Diencephalon (tissue), 1 donor: ENCODE measurements around the gene DHX16. TPM values are rescaled to one million over a fixed set of nuclear protein-coding genes. Genes with fewer than 3 reads are reported as not detected.

Experiments
- total RNA-seq: library from RNA; depleted of rRNA; stranded (reverse); fragments of >200 nt; gene quantifications from one replicate; pipeline ENCODE4 v1.2.3, GENCODE V29; 2014

DHX16 gene
- 21.7 TPM for total RNA-seq

GRCh38 chr6:30672445-30673253 is at the start of gene DHX16:
Gene DHX16 (minus strand): TSS chr6:30673006. CDS start chr6:30672841, 165 bp downstream.

DNA sequence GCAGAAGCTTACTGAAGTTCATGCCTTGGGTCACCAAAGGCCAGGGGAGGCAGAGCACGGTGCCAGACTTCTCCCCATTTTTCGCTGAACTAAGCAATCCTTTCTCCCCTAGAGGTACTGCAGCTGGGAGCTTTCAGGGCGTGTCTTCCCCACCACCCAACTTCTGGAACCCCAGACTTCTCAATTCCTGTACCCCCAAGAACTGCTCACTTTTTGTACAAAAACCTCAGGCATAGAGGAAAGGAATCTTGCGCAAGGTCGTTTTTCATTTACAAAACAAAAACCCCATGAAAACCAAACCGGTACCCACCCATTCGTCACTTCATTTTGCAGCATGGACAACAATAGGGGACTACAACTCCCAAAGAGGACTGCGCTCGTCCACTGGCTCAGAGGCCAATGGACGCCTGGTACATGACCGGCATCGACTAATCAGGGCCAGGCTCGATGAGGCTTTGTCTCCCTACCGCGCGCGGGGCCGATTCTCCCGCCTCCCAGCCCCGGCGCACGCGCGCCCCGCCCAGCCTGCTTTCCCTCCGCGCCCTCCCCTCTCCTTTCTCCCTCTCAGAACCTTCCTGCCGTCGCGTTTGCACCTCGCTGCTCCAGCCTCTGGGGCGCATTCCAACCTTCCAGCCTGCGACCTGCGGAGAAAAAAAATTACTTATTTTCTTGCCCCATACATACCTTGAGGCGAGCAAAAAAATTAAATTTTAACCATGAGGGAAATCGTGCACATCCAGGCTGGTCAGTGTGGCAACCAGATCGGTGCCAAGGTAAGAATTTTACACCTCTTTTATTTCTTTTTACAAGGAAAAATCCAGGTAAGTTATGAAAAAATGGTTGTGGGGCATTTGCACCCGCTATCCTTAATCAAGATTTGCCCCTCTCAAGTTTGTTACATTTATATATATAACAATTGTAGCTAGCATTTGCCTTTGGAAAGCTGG is 47.3 kb upstream of the DHX16 start, which contains the start of gene TUBB:
TSS of gene TUBB (plus strand) at position 562 of the 947 bp plus-strand sequence. CDS start at position 717, 155 bp downstream.

DNA sequence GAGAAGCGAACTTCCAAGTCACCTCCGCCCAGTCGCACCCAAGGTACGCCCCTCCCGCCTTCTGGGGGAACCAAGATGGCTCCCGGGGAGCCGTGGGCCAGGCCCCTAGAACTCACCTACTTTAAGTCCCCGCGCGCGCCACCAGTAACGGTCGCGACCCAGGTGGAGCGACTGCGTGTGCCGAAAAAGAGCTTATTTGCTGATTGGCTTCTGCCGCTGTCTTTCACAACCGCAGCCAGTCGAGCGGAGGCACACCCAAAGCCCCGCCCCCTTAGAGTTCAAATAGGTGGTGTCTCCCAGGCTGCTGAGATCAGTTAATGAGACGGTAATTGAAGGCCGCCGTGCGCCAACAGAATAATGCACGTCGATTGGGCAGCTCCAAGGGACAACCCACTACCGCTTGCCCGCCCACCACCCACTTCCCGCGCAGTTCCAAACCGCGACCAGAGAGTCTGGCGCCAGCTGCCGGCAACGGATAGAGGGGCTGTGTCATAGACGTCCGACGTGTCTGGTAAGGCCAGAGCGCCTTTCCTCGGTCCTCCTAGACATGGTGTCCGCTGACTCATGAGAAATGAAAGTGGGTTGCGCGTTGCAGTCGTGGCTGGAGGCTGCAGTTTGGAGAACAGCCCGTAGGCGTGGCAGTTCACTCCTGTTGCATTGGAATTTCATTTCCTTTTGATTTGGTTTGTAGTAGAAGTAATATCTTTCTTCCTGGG is 44.5 kb upstream of the DHX16 start, which contains the start of gene MDC1:
TSS of gene MDC1 (minus strand) at position 153 of the 716 bp plus-strand sequence. CDS start 2,106 bp downstream, outside the sequence.

DNA sequence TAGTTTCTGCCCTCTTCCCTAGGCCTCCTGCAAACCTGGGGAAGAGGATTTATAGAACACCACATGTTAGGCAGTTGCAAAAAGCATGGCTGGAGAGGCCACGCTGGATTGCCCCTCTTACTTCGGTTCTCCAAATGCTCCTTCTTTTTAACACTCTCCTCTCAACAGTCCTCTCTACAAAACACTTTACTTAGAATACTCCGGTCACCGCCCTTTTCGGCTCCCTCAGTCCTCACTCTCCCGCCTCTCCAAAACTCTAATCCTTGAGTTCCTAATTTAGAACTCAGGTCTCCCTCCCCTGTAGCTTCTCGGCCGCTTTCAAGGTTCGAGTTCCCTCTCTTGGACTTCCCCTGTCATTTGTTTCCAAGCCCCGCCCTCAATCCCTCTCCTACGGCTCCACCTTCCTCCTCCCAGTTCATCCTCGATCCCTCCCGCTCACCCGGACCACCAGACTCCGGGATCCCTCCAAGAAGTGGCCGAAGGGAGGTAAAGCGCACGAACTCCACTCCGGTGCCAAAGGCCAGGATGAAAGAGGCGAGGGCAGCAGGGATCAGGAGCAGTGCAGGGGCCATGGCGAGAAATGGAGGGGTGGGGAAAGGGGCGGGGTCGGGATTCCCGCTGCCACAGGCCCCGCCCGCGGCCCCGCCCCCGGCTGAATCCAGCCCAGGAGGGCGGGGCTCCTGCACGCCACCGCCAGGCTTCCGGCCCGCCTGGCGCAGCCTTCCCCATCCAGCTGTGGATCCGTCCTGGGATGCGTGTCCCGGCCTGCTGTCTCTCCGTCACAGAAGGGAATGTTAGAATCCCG is 17.8 kb upstream of the DHX16 start, which contains the start of gene NRM:
TSS of gene NRM (minus strand) at position 582 of the 805 bp plus-strand sequence. CDS start at position 572, 10 bp downstream.

DNA sequence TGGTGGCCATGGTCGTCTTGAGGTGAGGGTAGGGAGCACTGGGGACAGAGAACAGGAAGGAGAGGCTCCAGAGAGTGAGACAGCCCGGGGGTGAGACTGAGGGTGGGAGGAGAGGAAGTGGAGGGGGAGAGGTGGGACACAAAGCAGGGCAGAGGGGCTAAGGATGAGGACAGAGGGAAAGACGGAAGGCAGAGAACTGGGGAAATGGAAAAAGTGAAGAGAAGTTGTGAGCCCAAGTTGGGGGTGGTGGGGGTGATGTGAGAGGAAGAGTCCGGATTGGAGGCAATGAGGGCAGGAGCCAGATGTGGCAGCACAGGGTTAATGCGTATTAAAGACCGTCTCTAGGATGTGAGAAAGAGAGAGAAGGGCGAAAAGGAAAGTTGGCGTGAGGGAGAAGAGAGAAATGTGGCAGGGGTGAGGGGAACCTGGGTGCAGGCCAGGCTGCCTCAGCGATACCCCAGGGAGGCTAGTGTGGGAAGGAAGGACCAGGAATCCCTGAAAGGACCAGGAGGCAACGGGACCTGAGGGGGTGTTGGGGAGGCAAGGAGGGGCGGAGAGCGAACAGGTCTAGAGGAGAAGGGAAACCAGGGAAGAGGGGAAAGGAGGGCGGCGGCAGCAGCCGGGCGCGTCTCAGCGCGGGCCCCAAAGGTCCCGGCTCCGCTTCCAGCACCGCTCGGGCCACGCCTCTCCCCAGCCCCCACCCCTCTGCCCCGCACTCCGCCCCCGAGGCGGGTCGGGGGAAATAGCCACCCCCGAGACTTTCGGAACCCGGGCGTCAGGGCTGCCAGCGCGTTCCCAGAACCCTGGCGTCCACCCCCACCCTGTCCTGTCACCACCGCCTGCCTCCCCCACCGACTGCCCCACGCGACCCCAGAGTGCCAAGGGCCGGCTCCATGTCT is 13.5 kb upstream of the DHX16 start, which contains the start of gene PPP1R18:
TSS of gene PPP1R18 (minus strand) at position 637 of the 899 bp plus-strand sequence. CDS start at position 10, 627 bp downstream.

GRCh38 chr6:30646450-30647241 is 26.2 kb downstream of the DHX16 start, which contains the start of gene C6orf136:
Gene C6orf136 (plus strand): TSS chr6:30647133. CDS start chr6:30647232, 99 bp downstream.

GRCh38 chr6:30626484-30627366 is 46.1 kb downstream of the DHX16 start, which contains the start of gene ATAT1:
Gene ATAT1 (plus strand): TSS chr6:30626874.

GRCh38 chr6:30617565-30618269 is 55.1 kb downstream of the DHX16 start, which contains the start of gene MRPS18B:
Gene MRPS18B (plus strand): TSS chr6:30617840. CDS start chr6:30617866, 26 bp downstream.

DNA sequence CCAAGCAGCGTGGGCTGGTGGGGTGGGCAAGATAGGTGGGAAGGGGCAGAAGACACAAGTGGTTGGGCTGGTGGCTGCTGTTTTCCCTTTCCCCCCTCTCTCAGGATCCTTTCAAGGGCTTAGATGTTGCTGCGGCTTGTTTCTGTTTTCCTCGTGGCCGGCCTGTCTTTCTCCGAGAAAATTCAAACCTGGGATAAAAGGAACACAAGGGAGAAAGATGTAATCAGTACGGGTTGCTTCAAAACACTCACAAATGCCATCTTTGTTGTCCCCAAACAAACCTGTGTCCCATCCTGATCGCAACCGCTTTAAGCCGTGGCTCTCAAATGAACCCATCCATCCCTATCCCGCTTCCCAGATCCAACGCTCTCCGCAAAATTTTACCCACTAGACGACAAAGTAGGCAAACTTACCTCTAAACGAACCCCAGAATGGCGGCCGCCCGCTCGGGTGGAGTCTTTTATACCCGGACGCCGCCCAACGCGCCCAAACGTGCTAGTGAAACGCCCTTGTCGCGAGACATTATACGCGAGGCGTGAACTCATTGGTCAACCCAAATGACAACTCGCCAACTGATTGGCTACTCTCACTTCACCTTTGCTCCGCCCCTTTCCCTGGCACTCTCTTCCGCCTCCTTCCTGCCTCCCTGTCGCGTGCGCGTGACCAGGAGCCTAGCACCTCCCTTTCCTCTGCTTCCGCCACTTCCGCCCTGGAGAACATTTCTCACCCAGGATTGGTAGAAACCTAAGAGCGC is 55.8 kb downstream of the DHX16 start, which contains the start of gene PPP1R10:
TSS of gene PPP1R10 (minus strand) at position 433 of the 754 bp plus-strand sequence. CDS start 7,299 bp downstream, outside the sequence.

Other genes starting within 250 kb of the DHX16 start
- 44.1 TPM for gene HLA-E, start 183.5 kb downstream of the DHX16 start, total RNA-seq
- gene GNL1, start 116.5 kb downstream of the DHX16 start, total RNA-seq = 49.4 TPM
- gene PRR3, start 115.7 kb downstream of the DHX16 start, total RNA-seq = 13.4 TPM
- gene ABCF1, start 101.6 kb downstream of the DHX16 start, total RNA-seq = 36.0 TPM
- 32.1 TPM for gene PPP1R10, start 55.8 kb downstream of the DHX16 start, total RNA-seq
- 84.4 TPM for gene MRPS18B, start 55.2 kb downstream of the DHX16 start, total RNA-seq
- 55.1 TPM for gene ATAT1, start 46.1 kb downstream of the DHX16 start, total RNA-seq
- gene C6orf136, start 25.9 kb downstream of the DHX16 start, total RNA-seq = 12.0 TPM
- gene PPP1R18, start 13.6 kb upstream of the DHX16 start, total RNA-seq = 26.8 TPM
- 2.1 TPM for gene NRM, start 18.0 kb upstream of the DHX16 start, total RNA-seq
- 6.5 TPM for gene MDC1, start 44.3 kb upstream of the DHX16 start, total RNA-seq
- gene TUBB, start 47.3 kb upstream of the DHX16 start, total RNA-seq = 1,178 TPM
- 62.5 TPM for gene FLOT1, start 69.7 kb upstream of the DHX16 start, total RNA-seq
- 3.5 TPM for gene IER3, start 71.5 kb upstream of the DHX16 start, total RNA-seq
- gene DDR1, start 211.5 kb upstream of the DHX16 start, total RNA-seq = 164 TPM
- 26.5 TPM for gene GTF2H4, start 235.2 kb upstream of the DHX16 start, total RNA-seq
- 33.0 TPM for gene VARS2, start 241.2 kb upstream of the DHX16 start, total RNA-seq